SK-N-MC (cell line): ENCODE measurements around the gene TADA1.

ENCODE experiments used
- EZH2 ChIP-seq: fragments of 200-600 bp; sonication (generic); IDR thresholded peaks from one replicate; pipeline ENCODE4 v1.6.1; 2017; ENCODE audit warnings: antibody characterized with exemption
- POLR2AphosphoS5 ChIP-seq: IDR thresholded peaks from 2 replicates; pipeline ENCODE4 v1.6.1; 2012; ENCODE audit warnings: mild to moderate bottlenecking, low read depth, low read length, borderline replicate concordance

DNA sequence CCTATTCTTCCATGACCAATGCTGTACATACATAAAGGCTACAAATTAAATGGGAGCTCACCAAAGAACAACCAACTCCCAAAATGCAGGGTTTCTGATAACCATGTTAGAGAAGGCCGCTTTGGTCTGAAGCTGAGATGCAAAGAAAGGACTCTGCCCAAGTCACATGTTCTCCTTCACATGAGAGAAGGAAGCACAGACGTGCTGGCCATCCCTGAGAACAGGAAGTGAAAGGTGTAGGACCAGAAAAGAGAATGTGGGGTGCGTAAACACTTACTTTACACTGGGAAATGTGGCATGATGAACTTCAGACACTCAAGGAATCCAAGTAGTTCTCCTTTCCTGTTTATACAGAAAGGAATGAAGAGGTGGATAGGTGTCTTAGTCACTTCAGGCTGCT lies 31.7 kb upstream of the TADA1 start:
- TF ChIP-seq POLR2AphosphoS5 (no peak), EZH2 (no peak)
